ENCODE data around the gene UCP2.

The UCP2 gene

GRCh38 chr11:73957654-73958361 is 24.8 kb downstream of the UCP2 start:
- TF ChIP-seq CTCF (IDR thresholded peaks at IDR 0.05; ENCODE audit: control insufficient read depth, extremely low read depth, insufficient read depth): no peak
- H3K4me3 ChIP-seq (ENCODE audit: low read depth, low read length): no peak overlapping the region
- no peak for DNase-seq (ENCODE audit: low read depth)

- no peak overlapping the region for H3K4me3 ChIP-seq (ENCODE audit: low read depth, low read length)
- TF ChIP-seq CTCF (IDR thresholded peaks at IDR 0.05; ENCODE audit: control insufficient read depth, extremely low read depth, insufficient read depth): no peak
- no peak for DNase-seq (ENCODE audit: low read depth)
These were observed 25.6 kb downstream of the UCP2 start for GRCh38 chr11:73956876-73957653.

GRCh38 chr11:73951797-73952196 is 30.8 kb downstream of the UCP2 start:
- no peak for DNase-seq (ENCODE audit: low read depth)
- TF ChIP-seq CTCF (IDR thresholded peaks at IDR 0.05; ENCODE audit: control insufficient read depth, extremely low read depth, insufficient read depth): no peak
- no peak overlapping the region for H3K4me3 ChIP-seq (ENCODE audit: low read depth, low read length)

- H3K4me3 ChIP-seq (ENCODE audit: low read depth, low read length): no peak within 1 kb of the TSS
- TF ChIP-seq CTCF (IDR thresholded peaks at IDR 0.05; ENCODE audit: control insufficient read depth, extremely low read depth, insufficient read depth): no peak
- peak; percentile 27 for DNase-seq (ENCODE audit: low read depth)
These were observed 31.6 kb downstream of the UCP2 start, which contains the start of gene DNAJB13 for GRCh38 chr11:73950869-73951710. DNAJB13 (plus strand) TSS chr11:73951026; CDS start chr11:73951070, 44 bp downstream.

- no peak for DNase-seq (ENCODE audit: low read depth)
- TF ChIP-seq CTCF (IDR thresholded peaks at IDR 0.05; ENCODE audit: control insufficient read depth, extremely low read depth, insufficient read depth): no peak
- H3K4me3 ChIP-seq (ENCODE audit: low read depth, low read length): no peak overlapping the region
These were observed 32.7 kb downstream of the UCP2 start for GRCh38 chr11:73949912-73950311.

GRCh38 chr11:73949246-73949645 is 33.4 kb downstream of the UCP2 start:
- TF ChIP-seq CTCF (IDR thresholded peaks at IDR 0.05; ENCODE audit: control insufficient read depth, extremely low read depth, insufficient read depth): no peak
- no peak overlapping the region for H3K4me3 ChIP-seq (ENCODE audit: low read depth, low read length)
- DNase-seq (ENCODE audit: low read depth): no peak

Data from LNCaP clone FGC (cell line).